Measurements from ENCODE around the gene AP5B1.

Gene AP5B1

GRCh38 chr11:65790902-65791650, 10.3 kb upstream of the AP5B1 start:
- no peak for TF ChIP-seq SPI1 (IDR thresholded peaks at IDR 0.05; ENCODE audit: borderline replicate concordance, low read depth)
- TF ChIP-seq REST (IDR thresholded peaks at IDR 0.05; ENCODE audit: insufficient replicate concordance, low read depth), result no peak
- no peak for TF ChIP-seq GABPA (IDR thresholded peaks at IDR 0.05; ENCODE audit: low read depth)
- TF ChIP-seq CTCF (IDR thresholded peaks at IDR 0.05; ENCODE audit: insufficient read depth, low read length), result no peak
- no peak for TF ChIP-seq POLR2AphosphoS5 (IDR thresholded peaks at IDR 0.05; ENCODE audit: low read depth)
- H3K27ac ChIP-seq (replicated peaks), result no peak overlapping the region; the same call in 1 of the 2 replicates

GRCh38 chr11:65790104-65790901, 9.5 kb upstream of the AP5B1 start:
- TF ChIP-seq CTCF (IDR thresholded peaks at IDR 0.05; ENCODE audit: insufficient read depth, low read length), result no peak
- no peak for TF ChIP-seq POLR2AphosphoS5 (IDR thresholded peaks at IDR 0.05; ENCODE audit: low read depth)
- TF ChIP-seq REST (IDR thresholded peaks at IDR 0.05; ENCODE audit: insufficient replicate concordance, low read depth), result no peak
- TF ChIP-seq SPI1 (IDR thresholded peaks at IDR 0.05; ENCODE audit: borderline replicate concordance, low read depth), result no peak
- TF ChIP-seq GABPA (IDR thresholded peaks at IDR 0.05; ENCODE audit: low read depth), result no peak
- Histone ChIP-seq H3K4me3 (replicated peaks; ENCODE audit: insufficient read depth, low read length) (no peak overlapping the region), H3K27me3 (ENCODE audit: insufficient read depth, poor library complexity, severe bottlenecking) (peaks cover 32% of the 10 kb centered on the region), H3K27ac (replicated peaks) (no peak overlapping the region)
- no peak for DNase-seq (ENCODE audit: low read depth in 1 of 2, low spot score in 1 of 2)

More at GRCh38 chr11:65790902-65791650, 10.3 kb upstream of the AP5B1 start:
- Histone ChIP-seq H3K27me3 (ENCODE audit: insufficient read depth, poor library complexity, severe bottlenecking) (peaks cover 24% of the 10 kb centered on the region), H3K4me3 (replicated peaks; ENCODE audit: insufficient read depth, low read length) (no peak overlapping the region)
- no peak for DNase-seq (ENCODE audit: low read depth in 1 of 2, low spot score in 1 of 2)

DNA sequence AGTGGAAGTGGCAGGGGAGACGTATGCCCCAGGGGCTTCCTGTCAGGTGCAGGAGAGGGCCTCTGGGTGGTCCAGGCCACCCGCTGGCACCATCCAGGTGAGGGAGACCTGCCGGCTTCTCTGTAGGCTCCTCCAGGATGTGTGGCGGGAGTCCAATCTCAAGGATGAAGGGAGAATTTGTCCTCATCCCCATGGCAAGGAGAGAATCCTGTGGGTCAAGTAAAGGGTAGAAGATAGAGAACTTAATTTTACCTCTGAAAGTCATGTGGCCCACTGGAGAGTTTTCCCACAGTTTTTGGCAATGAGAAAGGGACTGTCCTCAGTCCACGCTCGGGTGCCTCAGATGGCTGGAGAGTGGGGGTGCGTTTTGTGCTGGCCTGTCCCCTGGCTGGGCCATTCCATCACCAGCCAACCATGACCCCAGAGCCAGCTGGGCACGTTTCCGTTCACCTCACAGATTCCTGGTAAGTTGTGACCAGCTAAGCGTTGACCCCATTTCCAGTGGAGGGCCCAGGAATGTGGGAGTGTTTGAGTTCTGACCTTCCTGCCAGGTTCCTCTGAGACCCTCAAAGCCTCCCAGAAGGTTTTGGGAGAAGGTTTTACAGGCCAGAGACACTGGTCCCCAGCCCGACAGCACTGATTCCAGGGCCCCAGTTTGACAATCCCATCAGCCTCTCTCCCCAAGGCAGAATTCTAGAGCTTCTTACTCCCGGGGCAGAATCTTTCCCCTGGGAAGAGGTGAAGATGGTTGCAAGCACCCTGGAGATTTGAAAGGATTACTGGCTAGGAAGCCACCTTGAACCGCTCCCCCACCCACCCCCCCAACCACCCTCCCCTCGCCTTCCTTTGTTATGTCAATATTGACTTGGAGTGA, 8.7 kb upstream of the AP5B1 start:
- H3K27ac ChIP-seq (replicated peaks), result no peak overlapping the region
- DNase-seq (ENCODE audit: low read depth in 1 of 2, low spot score in 1 of 2), result no peak
- peaks cover 37% of the 10 kb centered on the region for H3K27me3 ChIP-seq (ENCODE audit: insufficient read depth, poor library complexity, severe bottlenecking)
- no peak for TF ChIP-seq SPI1 (IDR thresholded peaks at IDR 0.05; ENCODE audit: borderline replicate concordance, low read depth)
- no peak for TF ChIP-seq POLR2AphosphoS5 (IDR thresholded peaks at IDR 0.05; ENCODE audit: low read depth)
- no peak for TF ChIP-seq GABPA (IDR thresholded peaks at IDR 0.05; ENCODE audit: low read depth)
- no peak for TF ChIP-seq CTCF (IDR thresholded peaks at IDR 0.05; ENCODE audit: insufficient read depth, low read length)
- no peak for TF ChIP-seq REST (IDR thresholded peaks at IDR 0.05; ENCODE audit: insufficient replicate concordance, low read depth)
- H3K4me3 ChIP-seq (replicated peaks; ENCODE audit: insufficient read depth, low read length), result no peak overlapping the region
